ENCODE data around the gene TAF13. TPM values are rescaled to one million over a fixed set of nuclear protein-coding genes. Genes with fewer than 3 reads are reported as not detected.

Gene TAF13
- total and polyA plus RNA-seq, 8 donors = 7.2 to 18.8 (median 11.9) TPM

DNA sequence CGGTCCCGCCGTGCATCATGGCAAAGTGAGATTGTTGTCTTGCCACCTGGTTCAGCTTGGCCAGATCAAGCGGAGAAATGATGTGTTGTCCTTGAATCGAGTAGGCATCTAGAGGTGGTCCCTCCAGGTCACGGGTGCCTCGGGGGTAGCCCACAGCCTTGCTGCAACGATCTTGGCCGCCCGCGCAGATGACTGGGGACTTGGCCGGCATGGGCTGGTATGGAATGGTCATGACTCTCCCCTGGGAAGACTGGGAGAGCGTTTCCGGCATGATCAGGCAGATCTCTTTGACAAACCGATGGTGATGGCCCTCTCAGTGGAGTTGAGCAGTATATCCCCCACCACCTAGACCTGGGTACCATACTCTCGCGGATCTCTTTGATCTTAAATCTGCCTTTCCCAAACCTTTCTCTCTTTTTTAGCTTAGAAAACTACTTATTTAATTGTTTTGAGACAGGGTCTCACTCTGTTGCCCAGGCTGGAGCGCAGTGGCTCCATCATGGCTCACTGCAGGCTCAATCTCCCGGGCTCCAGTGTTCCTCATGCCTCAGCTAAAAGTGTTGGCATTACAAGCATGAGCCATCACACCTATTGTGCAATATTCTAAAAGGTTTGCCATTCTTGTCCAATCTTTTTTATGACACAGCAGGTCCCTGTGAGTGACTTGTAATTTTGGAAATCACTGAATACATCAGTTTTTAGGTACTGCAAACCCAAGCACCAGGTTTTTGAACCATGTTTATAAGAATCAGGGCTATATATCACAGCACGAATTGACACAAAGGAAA, 28.8 kb upstream of the TAF13 start:
- peaks cover 0 to 10% (median 0%) of the 10 kb centered on the region in 3 donors for H3K4me1 ChIP-seq
- H3K36me3 ChIP-seq = no peaks in the 10 kb centered on the region
- DNase-seq = no peak
- intact Hi-C loops (cut with DNase I) = loop anchor here in 1 of 3 donors (10.0 kb wide), 1 partner anchor 90 kb away; no protein-coding TSS in a partner anchor
- ATAC-seq = no peak
- no peak overlapping the region for H3K4me3 ChIP-seq
- TF ChIP-seq, protein P1, sequence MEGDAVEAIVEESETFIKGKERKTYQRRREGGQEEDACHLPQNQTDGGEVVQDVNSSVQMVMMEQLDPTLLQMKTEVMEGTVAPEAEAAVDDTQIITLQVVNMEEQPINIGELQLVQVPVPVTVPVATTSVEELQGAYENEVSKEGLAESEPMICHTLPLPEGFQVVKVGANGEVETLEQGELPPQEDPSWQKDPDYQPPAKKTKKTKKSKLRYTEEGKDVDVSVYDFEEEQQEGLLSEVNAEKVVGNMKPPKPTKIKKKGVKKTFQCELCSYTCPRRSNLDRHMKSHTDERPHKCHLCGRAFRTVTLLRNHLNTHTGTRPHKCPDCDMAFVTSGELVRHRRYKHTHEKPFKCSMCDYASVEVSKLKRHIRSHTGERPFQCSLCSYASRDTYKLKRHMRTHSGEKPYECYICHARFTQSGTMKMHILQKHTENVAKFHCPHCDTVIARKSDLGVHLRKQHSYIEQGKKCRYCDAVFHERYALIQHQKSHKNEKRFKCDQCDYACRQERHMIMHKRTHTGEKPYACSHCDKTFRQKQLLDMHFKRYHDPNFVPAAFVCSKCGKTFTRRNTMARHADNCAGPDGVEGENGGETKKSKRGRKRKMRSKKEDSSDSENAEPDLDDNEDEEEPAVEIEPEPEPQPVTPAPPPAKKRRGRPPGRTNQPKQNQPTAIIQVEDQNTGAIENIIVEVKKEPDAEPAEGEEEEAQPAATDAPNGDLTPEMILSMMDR (IDR thresholded peaks at IDR 0.05) = no peak
- no peaks in the 10 kb centered on the region for H3K9me3 ChIP-seq
- WGBS, 2 donors = 88 to 90% methylated on average over 20 of the region's 20 CpGs
- H3K27me3 ChIP-seq = no peaks in the 10 kb centered on the region
- FAIRE-seq = no peak
- no peak overlapping the region for H3K27ac ChIP-seq

- no peaks in the 10 kb centered on the region for H3K36me3 ChIP-seq
- peak; percentile 77 for FAIRE-seq
- peak; percentile 97 to 99 (median 98) for ATAC-seq
- intact Hi-C loops (cut with DNase I) = loop anchor here in 2 of 3 donors (5.0 to 10.0 kb wide), 2 partner anchors 92 to 95 kb away; no protein-coding TSS in a partner anchor
- WGBS, 2 donors = 0% methylated on average over 73 to 77 of the region's 77 CpGs
- DNase-seq = peak; percentile 95 to 98 (median 96)
- H3K27me3 ChIP-seq = no peaks in the 10 kb centered on the region
- peak overlapping the region; percentile 84 to 99 (median 92) for H3K4me3 ChIP-seq
- peaks cover 0 to 10% (median 0%) of the 10 kb centered on the region in 3 donors for H3K4me1 ChIP-seq
- no peaks in the 10 kb centered on the region for H3K9me3 ChIP-seq
- H3K27ac ChIP-seq = peak overlapping the region; percentile 88 to 94 (median 89)
- TF ChIP-seq, protein P1 (IDR thresholded peaks at IDR 0.05) = peak; percentile 72 to 90 (median 80)
Observed at GRCh38 chr1:109099938-109100773, 24.4 kb upstream of the TAF13 start.

DNA sequence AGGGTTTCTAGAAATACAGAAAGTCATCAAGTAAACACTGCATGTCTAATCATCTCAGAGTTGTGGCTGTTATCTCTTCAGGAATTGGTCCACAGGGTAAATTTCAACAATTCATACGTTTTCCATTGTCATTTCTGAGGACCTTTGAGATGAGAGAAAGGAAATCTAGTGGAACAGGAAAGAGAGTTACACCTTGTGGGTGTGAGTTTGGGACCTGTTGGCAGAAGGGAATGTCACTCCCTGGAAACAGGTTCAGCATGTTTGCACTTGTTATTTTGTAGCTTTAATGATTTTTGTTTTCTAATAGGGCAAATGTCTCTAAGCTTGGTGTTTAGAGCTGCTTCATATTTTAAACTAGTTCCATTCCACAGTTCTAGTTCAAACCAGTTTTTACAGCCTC, 20.3 kb upstream of the TAF13 start:
- Histone ChIP-seq H3K27ac (no peak overlapping the region), H3K4me3 (no peak overlapping the region), H3K27me3 (no peaks in the 10 kb centered on the region), H3K4me1 (peaks cover 9 to 14% (median 14%) of the 10 kb centered on the region in 3 donors), H3K9me3 (no peaks in the 10 kb centered on the region), H3K36me3 (no peaks in the 10 kb centered on the region)
- DNase-seq (no peak), ATAC-seq (no peak), FAIRE-seq (no peak)
- intact Hi-C loops (cut with DNase I) = loop anchor here in 1 of 3 donors (5.0 kb wide), 1 partner anchor 96 kb away; no protein-coding TSS in a partner anchor
- 9 to 28% methylated on average over 1 of the region's 1 CpG for WGBS, 2 donors
- TF ChIP-seq, protein P1 (IDR thresholded peaks at IDR 0.05) = no peak

GRCh38 chr1:109095631-109096030, 19.8 kb upstream of the TAF13 start:
- H3K9me3 ChIP-seq = no peaks in the 10 kb centered on the region
- peaks cover 9 to 14% (median 11%) of the 10 kb centered on the region in 3 donors for H3K4me1 ChIP-seq
- H3K27ac ChIP-seq = no peak overlapping the region
- no peak for DNase-seq
- no peaks in the 10 kb centered on the region for H3K27me3 ChIP-seq
- no peaks in the 10 kb centered on the region for H3K36me3 ChIP-seq
- no peak for FAIRE-seq
- 90 to 100% methylated on average over 1 of the region's 1 CpG for WGBS, 2 donors
- H3K4me3 ChIP-seq = no peak overlapping the region
- TF ChIP-seq, protein P1 (IDR thresholded peaks at IDR 0.05) = no peak
- intact Hi-C loops (cut with DNase I) = loop anchor here in 1 of 3 donors (5.0 kb wide), 1 partner anchor 97 kb away; no protein-coding TSS in a partner anchor
- ATAC-seq = no peak
